Uterus (tissue), 4 donors: ENCODE measurements around the gene FTH1. TPM values are rescaled to one million over a fixed set of nuclear protein-coding genes. Genes with fewer than 3 reads are reported as not detected.
A peak's percentile ranks its signal among the peaks of the same experiment; 100 is the strongest.

Experiments
- DNase-seq, 2 donors: peaks; one replicate each; pipeline ENCODE4 v3.0.0-alpha.2; 2019 to 2020
- H3K27ac ChIP-seq, 2 donors: fragments of 200-600 bp; sonication (generic); 1 replicate in 1 of 2; 2 replicates in 1 of 2; pipeline ENCODE4 v1.5.1; 2016 to 2018
- H3K27me3 ChIP-seq, 2 donors: fragments of 200-600 bp; sonication (generic); one replicate each; pipeline ENCODE4 v1.5.1; 2018 to 2019; ENCODE audit warnings: control low read depth in 1 of 2
- H3K36me3 ChIP-seq, 2 donors: fragments of 200-600 bp; sonication (generic); one replicate each; pipeline ENCODE4 v1.5.1; 2019; ENCODE audit warnings: control low read depth in 1 of 2
- H3K4me1 ChIP-seq, 2 donors: fragments of 200-600 bp; sonication (generic); one replicate each; pipeline ENCODE4 v1.5.1; 2018 to 2019; ENCODE audit warnings: control low read depth in 1 of 2
- H3K4me3 ChIP-seq, 2 donors: fragments of 200-600 bp; sonication (generic); 1 replicate in 1 of 2; 2 replicates in 1 of 2; pipeline ENCODE4 v1.5.1; 2018 to 2019; ENCODE audit warnings: mild to moderate bottlenecking in 1 of 2
- H3K9me3 ChIP-seq, 2 donors: fragments of 200-600 bp; sonication (generic); one replicate each; pipeline ENCODE4 v1.5.1; 2019; ENCODE audit warnings: control low read depth in 1 of 2
- POLR2A ChIP-seq, 2 donors: fragments of 450-650 bp; IDR thresholded peaks; one replicate each; pipeline ENCODE4 v1.6.1; 2016; ENCODE audit warnings: antibody characterized with exemption in 2 of 2, mild to moderate bottlenecking in 1 of 2, moderate library complexity in 1 of 2
- intact Hi-C: fragments of 100-400 bp; cut with DNase I; formaldehyde crosslinking; loops from one replicate; pipeline ENCODE4 v1.15.1; 2023; ENCODE audit warnings: low total_unique reads
- total RNA-seq, 4 donors: library from RNA; depleted of rRNA in 3 of 4; stranded (reverse); fragments of >200 nt in 3 of 4; gene quantifications; one replicate each; pipeline versions ENCODE4 v1.1.0 to v1.2.4, GENCODE V29; 2014 to 2023
- TF ChIP-seq, protein P1 (sequence below), 4 experiments: fragments of 200-600 bp in 2 of 4; fragments of 450-650 bp in 2 of 4; sonication (generic) in 2 of 4; IDR thresholded peaks; one replicate each; pipeline ENCODE4 v1.5.1; 2016 to 2019; ENCODE audit warnings: antibody characterized with exemption in 4 of 4, mild to moderate bottlenecking in 2 of 4, moderate library complexity in 1 of 4
- donor health status: DM: yes; HTN: yes; CAD: no.

Gene FTH1
- total RNA-seq, 4 donors from 2014 or later: 402 to 1,927 (median 1,615) TPM

DNA sequence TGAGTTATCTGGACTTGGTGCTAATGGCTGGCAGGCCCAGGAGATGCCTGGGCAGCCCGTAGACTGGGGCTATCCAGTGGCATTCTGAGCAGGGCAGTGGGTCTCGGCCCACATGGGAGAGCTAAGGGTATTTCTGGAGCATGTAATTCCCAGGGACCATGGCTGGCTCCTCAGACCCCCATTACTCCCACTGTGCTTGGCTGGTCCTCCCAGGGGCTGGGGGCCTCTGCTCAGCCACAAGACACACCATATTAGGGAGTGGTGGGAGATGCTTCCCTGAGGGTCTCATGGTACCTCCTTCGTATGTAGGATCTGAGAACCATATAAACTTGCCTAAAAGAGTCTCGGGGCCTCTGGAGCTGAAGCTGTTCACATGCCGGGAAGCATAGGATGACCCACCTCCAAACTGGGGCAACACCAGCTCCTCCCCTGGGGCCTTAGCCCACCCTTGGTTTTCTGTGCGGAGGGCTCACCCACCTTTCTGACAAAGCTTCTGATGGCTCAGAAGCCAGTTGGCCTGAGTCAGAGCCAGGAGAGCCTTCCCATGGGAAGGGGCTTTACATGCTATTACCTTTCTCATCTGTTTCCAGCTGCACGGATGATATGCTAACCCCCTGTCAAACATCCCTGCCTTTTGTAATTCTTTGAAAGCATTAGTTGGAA is 9.5 kb upstream of the FTH1 start:
- H3K36me3 ChIP-seq: no peaks in the 10 kb centered on the region
- H3K4me1 ChIP-seq: peaks cover 10 to 20% of the 10 kb centered on the region in 2 donors
- TF ChIP-seq, protein P1, sequence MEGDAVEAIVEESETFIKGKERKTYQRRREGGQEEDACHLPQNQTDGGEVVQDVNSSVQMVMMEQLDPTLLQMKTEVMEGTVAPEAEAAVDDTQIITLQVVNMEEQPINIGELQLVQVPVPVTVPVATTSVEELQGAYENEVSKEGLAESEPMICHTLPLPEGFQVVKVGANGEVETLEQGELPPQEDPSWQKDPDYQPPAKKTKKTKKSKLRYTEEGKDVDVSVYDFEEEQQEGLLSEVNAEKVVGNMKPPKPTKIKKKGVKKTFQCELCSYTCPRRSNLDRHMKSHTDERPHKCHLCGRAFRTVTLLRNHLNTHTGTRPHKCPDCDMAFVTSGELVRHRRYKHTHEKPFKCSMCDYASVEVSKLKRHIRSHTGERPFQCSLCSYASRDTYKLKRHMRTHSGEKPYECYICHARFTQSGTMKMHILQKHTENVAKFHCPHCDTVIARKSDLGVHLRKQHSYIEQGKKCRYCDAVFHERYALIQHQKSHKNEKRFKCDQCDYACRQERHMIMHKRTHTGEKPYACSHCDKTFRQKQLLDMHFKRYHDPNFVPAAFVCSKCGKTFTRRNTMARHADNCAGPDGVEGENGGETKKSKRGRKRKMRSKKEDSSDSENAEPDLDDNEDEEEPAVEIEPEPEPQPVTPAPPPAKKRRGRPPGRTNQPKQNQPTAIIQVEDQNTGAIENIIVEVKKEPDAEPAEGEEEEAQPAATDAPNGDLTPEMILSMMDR (IDR thresholded peaks at IDR 0.05): no peak
- TF ChIP-seq POLR2A (IDR thresholded peaks at IDR 0.05): no peak
- no peak for DNase-seq
- intact Hi-C loops: no loop called here
- no peak overlapping the region for H3K27ac ChIP-seq
- H3K9me3 ChIP-seq: no peaks in the 10 kb centered on the region
- no peak overlapping the region for H3K4me3 ChIP-seq
- H3K27me3 ChIP-seq: no peaks in the 10 kb centered on the region

DNA sequence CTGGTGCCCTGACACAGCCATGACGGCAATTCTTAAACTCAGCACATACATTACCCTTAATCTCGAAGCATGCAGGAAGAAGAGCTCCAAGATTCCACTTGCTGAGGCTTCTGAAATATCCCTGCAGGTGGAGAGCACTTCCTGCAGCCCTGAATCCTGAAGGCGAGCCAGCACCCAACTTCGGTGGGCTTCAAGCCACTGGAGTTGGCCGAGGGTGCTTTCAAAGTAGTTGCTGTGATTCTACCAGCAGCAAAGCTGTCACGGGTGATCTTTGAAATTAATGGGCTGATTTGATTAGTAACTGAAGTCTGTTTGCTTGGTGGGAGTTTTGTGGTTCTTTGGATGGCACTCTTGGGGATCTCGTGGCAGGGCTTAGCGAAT is 9.0 kb upstream of the FTH1 start:
- no peaks in the 10 kb centered on the region for H3K36me3 ChIP-seq
- no peak overlapping the region for H3K27ac ChIP-seq
- peaks cover 10 to 20% of the 10 kb centered on the region in 2 donors for H3K4me1 ChIP-seq
- DNase-seq: no peak
- no peaks in the 10 kb centered on the region for H3K9me3 ChIP-seq
- H3K27me3 ChIP-seq: no peaks in the 10 kb centered on the region
- intact Hi-C loops: no loop called here
- H3K4me3 ChIP-seq: no peak overlapping the region
- no peak for TF ChIP-seq POLR2A (IDR thresholded peaks at IDR 0.05)
- TF ChIP-seq, protein P1 (IDR thresholded peaks at IDR 0.05): no peak

DNA sequence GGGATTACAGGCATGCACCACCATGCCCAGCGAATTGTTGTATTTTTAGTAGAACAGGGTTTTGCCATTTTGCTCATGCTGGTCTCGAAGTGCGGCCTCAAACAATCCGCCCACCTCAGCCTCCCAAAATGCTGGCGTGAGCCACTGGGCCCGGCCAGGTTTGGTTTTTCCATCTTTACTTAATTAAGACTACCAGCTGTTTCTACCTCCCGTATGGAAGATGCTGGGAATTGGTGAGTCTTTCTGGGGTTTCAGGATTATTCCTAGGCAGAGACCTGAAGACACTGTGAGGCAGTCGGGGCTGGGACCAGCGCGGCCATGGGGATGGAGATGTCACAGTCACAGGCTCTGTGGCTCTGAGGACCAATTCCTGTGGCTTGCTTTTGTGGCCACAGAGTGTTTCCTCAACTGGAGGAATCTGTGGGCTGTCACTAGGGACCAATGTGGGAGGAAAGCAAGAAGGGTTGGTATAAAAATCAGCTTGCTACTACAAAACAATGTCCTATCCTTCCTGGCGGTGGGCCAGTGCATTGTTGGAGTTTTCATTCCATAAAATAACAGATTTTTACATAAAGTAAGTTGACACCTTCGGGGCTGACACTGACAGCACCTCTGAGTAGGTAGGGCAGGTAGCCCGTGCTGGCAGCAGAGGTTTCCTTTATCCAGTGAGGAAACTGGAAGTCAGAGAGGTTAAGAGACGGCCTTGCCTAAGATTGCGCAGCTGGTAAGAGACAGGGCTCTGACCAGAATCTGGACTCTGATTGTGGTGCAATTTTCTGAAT is 8.4 kb upstream of the FTH1 start:
- Histone ChIP-seq H3K9me3 (no peaks in the 10 kb centered on the region), H3K27me3 (no peaks in the 10 kb centered on the region), H3K4me3 (no peak overlapping the region), H3K4me1 (peaks cover 16 to 24% of the 10 kb centered on the region in 2 donors), H3K27ac (peak overlapping the region in 1 of 2 donors; percentile 100), H3K36me3 (no peaks in the 10 kb centered on the region)
- TF ChIP-seq, protein P1 (IDR thresholded peaks at IDR 0.05): no peak
- no peak for TF ChIP-seq POLR2A (IDR thresholded peaks at IDR 0.05)
- no peak for DNase-seq
- intact Hi-C loops: no loop called here

DNA sequence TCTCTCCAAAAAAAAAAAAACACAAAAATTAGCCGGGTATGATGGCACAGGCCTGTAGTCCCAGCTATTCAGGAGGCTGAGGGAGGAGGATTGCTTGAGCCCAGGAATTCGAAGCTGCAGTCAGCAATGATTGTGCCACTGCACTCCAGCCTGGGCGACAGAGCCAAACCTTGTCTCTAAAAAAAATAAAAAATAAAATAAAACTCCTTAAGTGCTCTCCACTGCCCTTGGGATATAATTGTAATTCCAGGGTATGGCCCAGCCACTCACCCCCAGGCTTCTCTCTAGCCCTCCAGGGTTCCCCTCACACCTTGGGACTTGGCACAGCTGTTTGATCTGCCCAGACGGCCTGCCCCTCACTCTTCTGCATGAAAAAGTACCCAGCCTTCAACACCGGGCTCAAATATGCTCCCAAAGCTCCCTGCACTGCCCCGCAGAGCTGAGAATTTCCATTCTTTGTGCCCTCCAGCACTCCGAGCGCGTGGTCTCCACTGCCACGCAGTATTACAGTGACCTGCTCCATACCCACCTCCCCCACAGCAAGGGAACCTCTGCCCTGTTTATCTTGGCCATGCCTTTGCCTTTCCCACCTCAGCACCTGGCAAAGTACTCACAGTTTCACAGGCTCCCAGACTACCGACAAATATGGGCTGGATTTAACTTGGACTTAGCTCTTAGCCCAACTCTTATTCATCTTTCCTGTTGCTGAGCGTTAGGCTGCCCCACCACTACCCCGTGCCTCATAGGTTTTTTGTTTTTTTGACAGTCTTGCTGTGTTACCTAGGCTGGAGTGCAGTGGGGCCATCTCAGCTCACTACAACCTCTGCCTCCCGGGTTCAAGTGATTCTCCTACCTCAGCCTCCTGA is 7.6 kb upstream of the FTH1 start:
- DNase-seq: no peak
- TF ChIP-seq POLR2A (IDR thresholded peaks at IDR 0.05): no peak
- TF ChIP-seq, protein P1 (IDR thresholded peaks at IDR 0.05): no peak
- Histone ChIP-seq H3K27ac (peak overlapping the region; percentile 100), H3K27me3 (no peaks in the 10 kb centered on the region), H3K4me3 (no peak overlapping the region), H3K9me3 (no peaks in the 10 kb centered on the region), H3K4me1 (peaks cover 20 to 26% of the 10 kb centered on the region in 2 donors), H3K36me3 (no peaks in the 10 kb centered on the region)
- intact Hi-C loops: no loop called here
